Ovary (tissue), 9 donors: Measurements from ENCODE around the gene RASGEF1C. TPM values are rescaled to one million over a fixed set of nuclear protein-coding genes. Genes with fewer than 3 reads are reported as not detected.
A peak's percentile ranks its signal among the peaks of the same experiment; 100 is the strongest.
"Not testable (repeated sequence)": the region's sequence is repeated elsewhere in the genome, so short reads cannot be mapped to it uniquely, and the experiment has no call there.

Experiments used
- DNase-seq, 5 donors: peaks; one replicate each; pipeline ENCODE4 v3.0.0-alpha.2; 2019 to 2020
- H3K27ac ChIP-seq, 2 donors: fragments of 200-600 bp; one replicate each; pipeline versions ENCODE4 v1.5.1 to v1.8.0; 2019 to 2022
- H3K27me3 ChIP-seq: fragments of 200-600 bp; one replicate; pipeline ENCODE4 v1.8.0; 2022
- H3K36me3 ChIP-seq: fragments of 200-600 bp; sonication (generic); one replicate; pipeline ENCODE4 v1.5.1; 2019
- H3K4me1 ChIP-seq: one replicate; pipeline ENCODE4 v1.8.1; 2013; ENCODE audit warnings: mild to moderate bottlenecking, moderate library complexity; ENCODE audit not compliant: insufficient read depth
- H3K4me3 ChIP-seq: fragments of 200-600 bp; sonication (generic); one replicate; pipeline ENCODE4 v1.5.1; 2017
- H3K9me3 ChIP-seq, 2 donors: fragments of 200-600 bp in 1 of 2; sonication (generic) in 1 of 2; one replicate each; pipeline versions ENCODE4 v1.5.1 to v1.8.1; 2013 to 2019; ENCODE audit warnings: mild to moderate bottlenecking in 1 of 2, moderate library complexity in 1 of 2
- EP300 ChIP-seq: sonication (generic); formaldehyde crosslinking; IDR thresholded peaks from one replicate; pipeline ENCODE4 v1.6.1; 2017; ENCODE audit warnings: antibody characterized with exemption
- POLR2A ChIP-seq: fragments of 450-650 bp; IDR thresholded peaks from one replicate; pipeline ENCODE4 v1.6.1; 2017; ENCODE audit warnings: antibody characterized with exemption, mild to moderate bottlenecking, moderate library complexity
- WGBS, 3 donors: extraction: QIAGEN DNeasy Blood & Tissue Kit in 1 of 3; methylation state at CpG; one replicate each; pipeline versions ENCODE4 v1.1.5 to v1.1.7; 2013 to 2017; 5-methylcytosine and 5-hydroxymethylcytosine counted together
- intact Hi-C, 4 donors: fragments of 100-400 bp; cut with DNase I; formaldehyde crosslinking; loops; one replicate each; pipeline versions ENCODE4 v1.11.0 to v1.15.1; 2022 to 2023
- polyA plus RNA-seq, 2 donors: library from polyadenylated mRNA; stranded (reverse); fragments of 200-250 nt in 1 of 2; fragments of 350-450 nt in 1 of 2; fragmentation: Illumina TruSeq in 1 of 2; extraction: RNeasy Lipid Tissue Mini Kit (QIAGEN cat#74804) in 1 of 2; gene quantifications; one replicate each; pipeline ENCODE4 v1.2.3, GENCODE V29; 2013 to 2014
- total RNA-seq, 7 donors: library from RNA; depleted of rRNA in 2 of 7; stranded (reverse); fragments of >200 nt in 2 of 7; fragmentation: NEBNext Ultra II Directional in 3 of 7; extraction: Animal tissue kit (Norgen Biotek cat#: 25700) in 3 of 7; gene quantifications; one replicate each; pipeline versions ENCODE4 v1.1.0 to v1.2.4, GENCODE V29; 2016 to 2023
- TF ChIP-seq, protein P1 (sequence below), 3 donors: fragments of 450-650 bp in 2 of 3; fragments of 200-600 bp in 1 of 3; IDR thresholded peaks; one replicate each; pipeline versions ENCODE4 v1.5.1 to v1.8.0; 2016 to 2022; ENCODE audit warnings: antibody characterized with exemption in 3 of 3, mild to moderate bottlenecking in 1 of 3
- donor health status: DM: no; HTN: no; CAD: no; lungs with moderate emphysema.
- donor health status: DM: no; HTN: no; CAD: no.
- donor health status: Bipolar disorder and iron deficiency.
- donor health status: DM: yes; HTN: yes; CAD: no.
- donor health status: DM: no; HTN: no; CAD: no.
- donor health status: DM: yes; HTN: yes; CAD: no.

Gene RASGEF1C
- total and polyA plus RNA-seq, 9 donors: 0.13 to 0.97 (median 0.38) TPM; not detected in 2

DNA sequence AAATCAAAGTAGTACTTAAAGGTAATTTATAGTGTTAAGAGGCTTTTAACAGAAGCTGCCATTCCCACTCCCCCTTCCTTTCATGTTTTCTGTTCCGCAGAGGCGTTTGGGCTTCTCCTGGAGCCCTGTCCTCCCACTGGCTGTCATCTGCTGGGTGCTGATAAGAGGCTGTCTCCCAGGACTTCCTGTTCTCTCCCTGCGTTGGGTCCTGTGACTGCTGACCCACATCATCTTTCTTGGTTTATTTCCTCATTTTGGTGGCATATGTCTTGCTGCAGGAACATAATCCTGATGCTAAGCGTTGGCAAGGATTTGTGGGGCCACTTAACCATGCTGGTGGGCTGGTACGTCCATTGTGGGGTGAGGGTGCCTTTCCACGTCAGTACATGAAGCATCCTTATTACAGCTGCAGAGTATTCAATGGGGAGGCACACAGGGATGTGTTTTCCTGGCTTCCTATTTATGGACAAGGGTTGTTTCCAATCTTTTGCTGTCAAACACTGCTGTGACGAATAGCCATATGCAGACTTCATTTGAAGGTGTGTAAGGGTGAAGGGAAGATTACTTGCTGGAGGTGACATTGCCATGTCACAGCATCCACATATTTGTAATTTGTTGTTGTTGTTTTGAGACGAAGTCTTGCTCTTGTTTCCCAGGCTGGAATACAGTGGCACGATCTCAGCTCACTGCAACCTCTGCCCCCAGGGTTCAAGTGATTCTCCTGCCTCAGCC is 115.2 kb downstream of the RASGEF1C start:
- no peaks in the 10 kb centered on the region for H3K27me3 ChIP-seq
- 54 to 66% (median 62%) methylated on average over 9 of the region's 9 CpGs for WGBS, 3 donors
- no peak overlapping the region for H3K27ac ChIP-seq
- H3K4me3 ChIP-seq: no peak overlapping the region
- no peaks in the 10 kb centered on the region for H3K36me3 ChIP-seq
- H3K4me1 ChIP-seq: peaks cover 1% of the 10 kb centered on the region
- intact Hi-C loops: no loop called here
- no peak for TF ChIP-seq POLR2A
- TF ChIP-seq, protein P1, sequence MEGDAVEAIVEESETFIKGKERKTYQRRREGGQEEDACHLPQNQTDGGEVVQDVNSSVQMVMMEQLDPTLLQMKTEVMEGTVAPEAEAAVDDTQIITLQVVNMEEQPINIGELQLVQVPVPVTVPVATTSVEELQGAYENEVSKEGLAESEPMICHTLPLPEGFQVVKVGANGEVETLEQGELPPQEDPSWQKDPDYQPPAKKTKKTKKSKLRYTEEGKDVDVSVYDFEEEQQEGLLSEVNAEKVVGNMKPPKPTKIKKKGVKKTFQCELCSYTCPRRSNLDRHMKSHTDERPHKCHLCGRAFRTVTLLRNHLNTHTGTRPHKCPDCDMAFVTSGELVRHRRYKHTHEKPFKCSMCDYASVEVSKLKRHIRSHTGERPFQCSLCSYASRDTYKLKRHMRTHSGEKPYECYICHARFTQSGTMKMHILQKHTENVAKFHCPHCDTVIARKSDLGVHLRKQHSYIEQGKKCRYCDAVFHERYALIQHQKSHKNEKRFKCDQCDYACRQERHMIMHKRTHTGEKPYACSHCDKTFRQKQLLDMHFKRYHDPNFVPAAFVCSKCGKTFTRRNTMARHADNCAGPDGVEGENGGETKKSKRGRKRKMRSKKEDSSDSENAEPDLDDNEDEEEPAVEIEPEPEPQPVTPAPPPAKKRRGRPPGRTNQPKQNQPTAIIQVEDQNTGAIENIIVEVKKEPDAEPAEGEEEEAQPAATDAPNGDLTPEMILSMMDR (IDR thresholded peaks at IDR 0.05): no peak
- no peak for TF ChIP-seq EP300
- H3K9me3 ChIP-seq: no peaks in the 10 kb centered on the region
- DNase-seq: no peak

DNA sequence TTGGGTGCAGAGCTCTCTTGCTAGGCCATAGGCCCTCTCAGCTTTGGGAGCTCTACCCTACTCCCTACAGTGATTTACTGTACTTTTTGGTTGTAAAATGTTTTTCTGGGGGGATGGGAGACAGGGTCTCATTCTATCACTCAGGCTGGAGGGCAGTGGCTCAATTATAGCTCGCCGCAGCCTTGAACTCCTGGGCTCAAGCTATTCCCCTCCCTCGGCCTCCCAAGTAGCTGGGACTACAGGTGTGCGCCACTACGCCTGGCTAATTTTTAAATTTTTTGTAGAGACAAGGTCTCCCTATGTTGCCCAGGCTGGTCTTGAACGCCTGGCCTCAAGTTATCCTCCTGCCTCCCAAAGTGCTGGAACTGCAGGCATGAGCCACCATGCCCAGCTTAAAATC is 115.8 kb downstream of the RASGEF1C start:
- 90 to 91% (median 91%) methylated on average over 6 of the region's 6 CpGs for WGBS, 3 donors
- intact Hi-C loops: no loop called here
- H3K4me1 ChIP-seq: peaks cover 1% of the 10 kb centered on the region
- H3K27ac ChIP-seq: no peak overlapping the region
- no peaks in the 10 kb centered on the region for H3K36me3 ChIP-seq
- H3K4me3 ChIP-seq: no peak overlapping the region
- H3K9me3 ChIP-seq: no peaks in the 10 kb centered on the region
- DNase-seq: no peak
- TF ChIP-seq, protein P1 (IDR thresholded peaks at IDR 0.05): no peak
- TF ChIP-seq POLR2A (no peak), EP300 (no peak)
- H3K27me3 ChIP-seq: no peaks in the 10 kb centered on the region

DNA sequence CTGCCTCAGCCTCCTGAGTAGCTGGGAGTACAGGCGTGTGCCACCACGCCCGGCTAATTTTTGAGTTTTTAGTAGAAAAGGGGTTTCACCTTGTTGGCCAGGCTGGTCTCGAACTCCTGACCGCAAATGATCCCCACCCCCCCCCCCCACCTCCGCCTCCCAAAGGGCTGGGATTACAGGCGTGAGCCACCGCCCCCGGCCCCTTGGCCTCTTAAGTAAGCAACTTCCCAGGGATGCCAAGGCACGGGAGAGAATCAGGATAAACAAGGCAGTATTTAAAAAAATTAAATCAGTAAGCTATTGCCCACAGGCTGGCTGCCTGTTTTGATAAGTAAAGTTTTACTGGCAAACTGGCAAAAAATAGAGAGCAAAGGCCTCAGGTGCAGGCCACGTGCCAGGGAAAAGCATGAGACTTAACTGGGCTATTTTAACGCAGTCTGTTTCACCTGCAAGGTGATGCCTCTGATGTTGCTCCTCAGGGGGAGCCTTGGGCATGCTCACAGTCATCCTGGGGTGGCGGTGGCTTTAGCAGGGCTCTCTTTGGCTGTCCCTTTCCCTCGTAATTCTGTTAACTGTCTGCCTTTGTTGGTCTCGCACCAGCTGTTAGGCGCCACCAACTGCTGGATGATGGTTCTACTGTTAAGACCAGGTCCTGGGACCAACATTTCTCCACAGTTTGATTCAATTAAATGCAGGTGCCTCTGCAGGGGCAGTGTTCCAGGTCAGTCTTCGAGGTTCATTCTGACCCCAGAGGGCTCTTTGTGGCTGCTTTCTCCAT is 118.1 kb downstream of the RASGEF1C start:
- intact Hi-C loops: no loop called here
- peak overlapping the region in 1 of 2 donors; percentile 76 for H3K27ac ChIP-seq
- H3K9me3 ChIP-seq: no peaks in the 10 kb centered on the region
- 26 to 27% (median 27%) methylated on average over 17 of the region's 17 CpGs for WGBS, 3 donors
- H3K4me3 ChIP-seq: peak overlapping the region; percentile 62
- DNase-seq: no peak
- H3K27me3 ChIP-seq: no peaks in the 10 kb centered on the region
- TF ChIP-seq POLR2A (no peak), EP300 (no peak)
- TF ChIP-seq, protein P1 (IDR thresholded peaks at IDR 0.05): no peak
- peaks cover 1% of the 10 kb centered on the region for H3K4me1 ChIP-seq
- H3K36me3 ChIP-seq: no peaks in the 10 kb centered on the region

DNA sequence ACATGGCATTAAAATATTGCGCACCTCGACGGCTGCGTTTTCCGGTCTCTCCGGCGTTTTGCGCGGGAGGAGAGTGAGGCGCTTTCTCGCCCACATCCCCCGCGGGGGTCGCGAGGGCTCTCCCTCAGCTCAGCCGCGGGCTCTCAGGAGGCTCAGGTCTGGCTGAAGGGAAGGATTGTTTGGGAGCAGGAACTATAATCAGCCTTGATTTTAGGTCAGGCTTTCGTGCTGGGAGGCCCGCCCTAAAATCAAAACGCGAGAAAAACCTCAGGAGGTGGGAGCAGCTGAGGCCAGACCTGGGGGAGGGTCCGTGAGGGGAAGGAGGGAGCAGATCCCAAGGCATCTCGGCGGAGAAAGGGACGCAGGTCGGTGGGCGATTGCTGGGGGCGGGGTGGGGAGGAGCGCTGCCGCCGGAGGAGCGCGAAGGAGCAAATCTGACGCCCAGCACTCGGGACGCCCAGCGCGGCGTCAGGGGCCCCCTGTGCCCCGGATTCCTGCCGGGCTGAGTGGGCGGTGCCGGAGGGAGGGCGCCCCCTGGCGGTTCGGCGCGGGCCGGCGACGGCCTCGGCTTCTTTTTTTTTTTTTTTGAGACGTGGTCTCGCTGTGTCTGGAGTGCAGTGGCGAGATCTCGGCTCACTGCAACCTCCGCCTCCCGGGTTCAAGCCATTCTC is 118.8 kb downstream of the RASGEF1C start:
- 1% methylated on average over 47 to 58 of the region's 58 CpGs for WGBS, 3 donors

DNA sequence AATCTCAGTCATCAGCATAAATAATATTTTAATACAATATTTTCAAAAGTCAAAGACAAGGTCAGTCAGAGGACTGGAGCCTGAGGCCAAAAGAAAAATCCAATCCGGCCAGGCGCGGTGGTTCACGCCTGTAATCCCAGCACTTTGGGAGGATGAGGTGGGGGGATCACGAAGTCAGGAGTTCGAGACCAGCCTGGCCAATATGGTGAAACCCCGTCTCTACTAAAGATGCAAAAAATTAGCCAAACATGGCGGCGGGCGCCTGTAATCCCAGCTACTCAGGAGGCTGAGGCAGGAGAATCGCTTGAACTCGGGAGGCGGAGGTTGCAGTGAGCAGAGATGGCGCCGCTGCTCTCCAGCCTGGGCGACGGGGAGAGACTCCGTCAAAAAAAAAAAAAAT is 119.4 kb downstream of the RASGEF1C start:
- H3K27ac ChIP-seq, H3K4me1 ChIP-seq, H3K36me3 ChIP-seq, intact Hi-C loops, H3K9me3 ChIP-seq, H3K27me3 ChIP-seq, DNase-seq: not testable (repeated sequence)
- WGBS, 3 donors: 62 to 72% (median 68%) methylated on average over 18 of the region's 18 CpGs
- peak overlapping the region; percentile 62 for H3K4me3 ChIP-seq

More for the DNA sequence above, 118.8 kb downstream of the RASGEF1C start:
- Histone ChIP-seq H3K27me3 (no peaks in the 10 kb centered on the region), H3K4me3 (peak overlapping the region; percentile 62), H3K27ac (peak overlapping the region; percentile 76 to 78), H3K36me3 (no peaks in the 10 kb centered on the region), H3K9me3 (no peaks in the 10 kb centered on the region), H3K4me1 (peaks cover 1% of the 10 kb centered on the region)
- peak; percentile 70 to 88 (median 85) for DNase-seq
- TF ChIP-seq, protein P1 (IDR thresholded peaks at IDR 0.05): peak; percentile 62 to 99 (median 65)
- TF ChIP-seq EP300 (no peak), POLR2A (no peak)
- intact Hi-C loops: no loop called here
